Subcutaneous abdominal adipose tissue (tissue), 5 donors: ENCODE results near the gene CLEC20A.

ENCODE experiments used
- H3K27ac ChIP-seq: one replicate; pipeline ENCODE4 v1.7.0; 2013; ENCODE audit warnings: low read depth, mild to moderate bottlenecking, inconsistent platforms, low read length, moderate library complexity
- H3K27me3 ChIP-seq, 5 donors: one replicate each; pipeline ENCODE4 v1.7.0; 2013; ENCODE audit warnings: low read length in 5 of 5, inconsistent platforms in 1 of 5; ENCODE audit not compliant: control insufficient read depth in 5 of 5, insufficient read depth in 4 of 5
- H3K36me3 ChIP-seq, 5 donors: one replicate each; pipeline ENCODE4 v1.7.0; 2013; ENCODE audit warnings: low read length in 5 of 5; ENCODE audit not compliant: control insufficient read depth in 5 of 5, insufficient read depth in 5 of 5
- H3K4me1 ChIP-seq, 5 donors: one replicate each; pipeline ENCODE4 v1.7.0; 2013; ENCODE audit warnings: low read length in 5 of 5, mild to moderate bottlenecking in 3 of 5, moderate library complexity in 1 of 5; ENCODE audit not compliant: control insufficient read depth in 5 of 5, insufficient read depth in 5 of 5
- H3K4me3 ChIP-seq, 5 donors: one replicate each; pipeline ENCODE4 v1.7.0; 2013; ENCODE audit warnings: low read length in 5 of 5, low read depth in 1 of 5
- H3K9ac ChIP-seq, 5 donors: one replicate each; pipeline ENCODE4 v1.7.0; 2013; ENCODE audit warnings: low read length in 5 of 5, mild to moderate bottlenecking in 4 of 5, moderate library complexity in 3 of 5
- H3K9me3 ChIP-seq, 5 donors: one replicate each; pipeline ENCODE4 v1.7.0; 2013; ENCODE audit warnings: low read length in 5 of 5; ENCODE audit not compliant: control insufficient read depth in 5 of 5
- donor health status: healthy.
- donor health status: healthy.
- donor health status: healthy.
- donor health status: healthy.
- donor health status: healthy.

Gene CLEC20A

DNA sequence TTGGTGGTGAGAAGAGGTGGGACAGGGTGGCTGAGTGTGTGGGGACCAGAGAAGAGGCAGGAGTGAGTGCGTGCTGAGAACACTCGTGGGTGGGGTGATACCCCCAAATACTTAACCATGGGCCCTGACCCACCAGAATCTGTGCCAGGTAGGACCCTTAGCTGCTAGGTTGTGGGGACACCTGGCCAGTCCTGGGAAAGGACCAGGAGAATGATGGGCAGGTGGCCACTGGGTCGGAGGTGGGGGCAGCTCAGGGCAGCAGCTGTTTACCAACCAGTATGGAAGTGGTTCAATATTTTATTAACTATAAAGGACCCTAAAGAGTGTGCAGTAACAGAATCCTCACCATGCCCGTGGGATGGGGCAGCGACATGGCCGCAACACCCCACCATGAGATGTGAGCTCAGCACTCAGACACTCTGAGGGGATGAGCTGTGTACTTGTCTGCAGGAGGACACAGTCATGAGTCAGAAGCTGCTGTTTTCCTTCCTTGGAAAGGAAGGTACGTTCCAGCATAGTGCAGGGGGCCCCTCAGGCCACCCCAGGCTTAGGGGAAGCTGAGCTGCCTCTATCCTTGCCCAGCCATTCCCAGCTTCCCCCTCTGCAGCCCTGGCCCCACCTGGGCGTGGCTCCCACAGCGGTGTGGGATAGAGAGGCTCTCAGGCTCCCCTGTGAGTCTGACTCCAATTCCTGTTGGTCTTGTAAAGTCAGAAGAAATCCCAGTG is 41.6 kb upstream of the CLEC20A start:
- H3K4me3 ChIP-seq, result no peak overlapping the region
- H3K27ac ChIP-seq, result peak overlapping the region; percentile 23
- H3K27me3 ChIP-seq, result peaks cover 0 to 12% (median 0%) of the 10 kb centered on the region in 5 donors
- H3K9ac ChIP-seq, result no peak overlapping the region
- peaks cover 5 to 44% (median 36%) of the 10 kb centered on the region in 5 donors for H3K4me1 ChIP-seq
- no peaks in the 10 kb centered on the region for H3K9me3 ChIP-seq
- H3K36me3 ChIP-seq, result no peaks in the 10 kb centered on the region

DNA sequence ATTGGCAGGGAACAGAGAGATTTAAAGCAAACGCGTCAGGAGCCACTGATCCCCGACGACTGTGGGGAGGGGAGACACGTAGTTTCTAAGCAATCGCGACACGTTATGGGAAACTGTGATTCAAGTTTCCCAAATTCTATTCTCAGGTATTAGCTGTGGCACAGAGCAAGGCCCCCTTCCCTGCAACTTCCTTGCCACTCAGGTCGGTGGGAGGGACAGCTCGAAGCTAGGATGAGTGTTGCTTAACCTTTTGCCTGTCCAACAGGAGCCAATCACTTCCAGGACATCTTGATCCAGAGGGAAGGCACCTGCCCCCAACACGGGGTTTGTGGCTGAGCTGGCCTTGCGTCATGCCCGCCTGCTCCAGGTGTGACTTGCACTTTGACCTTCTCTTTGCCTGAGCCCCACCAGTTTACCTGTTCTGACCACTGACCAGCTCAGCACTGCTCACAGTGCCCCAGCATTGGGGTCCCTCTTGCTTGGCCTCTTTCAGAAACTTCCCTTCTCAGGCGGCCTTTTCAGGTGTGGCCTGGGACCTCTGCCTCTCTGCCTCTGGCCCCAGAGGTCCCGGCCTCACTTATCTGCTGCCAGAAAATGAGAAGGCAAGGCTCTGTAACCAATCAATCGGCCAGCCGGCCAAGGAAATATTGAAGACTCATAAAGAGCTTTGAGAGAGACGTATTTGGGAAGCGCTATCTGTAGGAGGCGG is 40.8 kb upstream of the CLEC20A start:
- H3K4me1 ChIP-seq, result peaks cover 5 to 36% (median 29%) of the 10 kb centered on the region in 5 donors
- peaks cover 0 to 12% (median 0%) of the 10 kb centered on the region in 5 donors for H3K27me3 ChIP-seq
- H3K36me3 ChIP-seq, result no peaks in the 10 kb centered on the region
- no peaks in the 10 kb centered on the region for H3K9me3 ChIP-seq
- H3K9ac ChIP-seq, result peak overlapping the region in 1 of 5 donors; percentile 4
- H3K27ac ChIP-seq, result peak overlapping the region; percentile 23
- H3K4me3 ChIP-seq, result no peak overlapping the region

- H3K27ac ChIP-seq, result peak overlapping the region; percentile 23
- peaks cover 2 to 33% (median 28%) of the 10 kb centered on the region in 5 donors for H3K4me1 ChIP-seq
- peak overlapping the region in 1 of 5 donors; percentile 4 for H3K9ac ChIP-seq
- peaks cover 0 to 12% (median 2%) of the 10 kb centered on the region in 5 donors for H3K27me3 ChIP-seq
- no peaks in the 10 kb centered on the region for H3K9me3 ChIP-seq
- no peaks in the 10 kb centered on the region for H3K36me3 ChIP-seq
- H3K4me3 ChIP-seq, result no peak overlapping the region
Observed at GRCh38 chr1:178536844-178537371, 40.1 kb upstream of the CLEC20A start.

DNA sequence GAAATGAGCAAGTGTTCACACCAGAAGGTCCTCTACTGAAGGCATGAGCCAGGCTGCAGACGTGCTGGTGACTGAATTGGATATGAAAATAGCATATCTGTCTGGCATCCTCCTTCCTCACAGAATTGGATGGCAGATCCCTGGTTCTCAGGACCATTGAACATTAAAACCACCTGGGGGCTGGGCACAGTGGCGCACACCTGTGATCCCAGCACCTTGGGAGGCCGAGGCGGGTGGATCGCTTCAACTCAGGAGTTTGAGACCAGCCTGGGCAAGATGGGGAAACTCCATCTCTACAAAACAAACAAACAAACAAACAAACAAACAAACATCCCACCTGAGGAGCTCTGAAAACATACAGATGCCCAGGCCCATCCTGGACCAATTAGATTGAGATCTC is 39.6 kb upstream of the CLEC20A start:
- Histone ChIP-seq H3K4me1 (peaks cover 2 to 30% (median 24%) of the 10 kb centered on the region in 5 donors), H3K27ac (no peak overlapping the region), H3K9ac (no peak overlapping the region), H3K27me3 (peaks cover 0 to 12% (median 3%) of the 10 kb centered on the region in 5 donors), H3K4me3 (no peak overlapping the region), H3K9me3 (no peaks in the 10 kb centered on the region), H3K36me3 (no peaks in the 10 kb centered on the region)

DNA sequence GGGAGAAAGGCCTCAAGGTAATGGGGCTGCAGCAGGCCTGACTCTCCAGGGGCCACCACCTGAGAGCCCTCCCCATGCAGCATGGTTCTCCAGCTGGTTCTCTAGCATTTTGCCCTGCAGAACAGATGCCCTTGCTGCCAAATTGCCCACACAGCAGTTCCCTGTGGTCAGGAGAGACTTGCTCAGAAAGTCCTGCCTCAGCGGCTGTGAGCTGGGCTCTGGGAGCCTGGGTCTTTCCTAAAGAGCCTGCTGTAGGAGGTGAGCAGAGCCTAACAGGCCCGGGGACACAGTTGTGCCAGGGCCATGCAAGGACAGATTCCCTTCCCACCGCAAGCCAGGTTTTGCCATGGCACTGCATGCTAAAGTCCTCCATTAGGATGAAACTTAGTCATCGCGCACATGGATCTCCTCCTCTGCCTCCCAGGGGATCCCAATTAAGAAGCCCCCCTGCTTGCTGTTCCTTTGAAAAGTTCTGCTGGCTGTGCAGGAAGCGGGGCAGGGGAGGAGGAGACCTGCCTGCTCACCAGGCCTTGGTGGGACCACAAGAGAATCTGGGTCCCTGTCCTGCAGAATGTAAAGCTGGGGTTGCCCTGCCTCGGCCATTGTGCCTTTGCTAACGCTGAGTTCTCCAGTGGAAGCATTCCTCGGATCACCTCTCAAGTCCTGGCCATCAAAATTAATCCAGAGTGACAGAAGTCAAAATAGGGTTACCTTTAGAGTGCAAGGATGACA is 37.5 kb upstream of the CLEC20A start:
- Histone ChIP-seq H3K9ac (no peak overlapping the region), H3K9me3 (no peaks in the 10 kb centered on the region), H3K4me1 (peaks cover 2 to 28% (median 24%) of the 10 kb centered on the region in 5 donors), H3K36me3 (no peaks in the 10 kb centered on the region), H3K27ac (no peak overlapping the region), H3K4me3 (no peak overlapping the region), H3K27me3 (peaks cover 0 to 8% (median 3%) of the 10 kb centered on the region in 5 donors)

GRCh38 chr1:178533121-178533946 is 36.6 kb upstream of the CLEC20A start:
- no peak overlapping the region for H3K4me3 ChIP-seq
- H3K9me3 ChIP-seq, result no peaks in the 10 kb centered on the region
- no peaks in the 10 kb centered on the region for H3K36me3 ChIP-seq
- H3K27me3 ChIP-seq, result peaks cover 0 to 5% (median 3%) of the 10 kb centered on the region in 5 donors
- no peak overlapping the region for H3K9ac ChIP-seq
- H3K27ac ChIP-seq, result no peak overlapping the region
- peaks cover 0 to 20% (median 17%) of the 10 kb centered on the region in 5 donors for H3K4me1 ChIP-seq

- Histone ChIP-seq H3K9ac (no peak overlapping the region), H3K27me3 (peaks cover 0 to 3% (median 0%) of the 10 kb centered on the region in 5 donors), H3K4me3 (no peak overlapping the region), H3K27ac (no peak overlapping the region), H3K36me3 (no peaks in the 10 kb centered on the region), H3K9me3 (no peaks in the 10 kb centered on the region), H3K4me1 (peaks cover 0 to 13% (median 8%) of the 10 kb centered on the region in 5 donors)
Observed at GRCh38 chr1:178532392-178532791, 35.6 kb upstream of the CLEC20A start.

- no peaks in the 10 kb centered on the region for H3K36me3 ChIP-seq
- no peak overlapping the region for H3K27ac ChIP-seq
- H3K9ac ChIP-seq, result no peak overlapping the region
- H3K9me3 ChIP-seq, result no peaks in the 10 kb centered on the region
- peaks cover 0 to 3% (median 0%) of the 10 kb centered on the region in 5 donors for H3K27me3 ChIP-seq
- H3K4me3 ChIP-seq, result no peak overlapping the region
- H3K4me1 ChIP-seq, result peaks cover 0 to 8% (median 4%) of the 10 kb centered on the region in 5 donors
Observed at GRCh38 chr1:178531887-178532286, 35.1 kb upstream of the CLEC20A start.

- H3K4me1 ChIP-seq, result peaks cover 0 to 4% (median 4%) of the 10 kb centered on the region in 5 donors
Observed at GRCh38 chr1:178530502-178530901, 33.7 kb upstream of the CLEC20A start.

More at GRCh38 chr1:178530502-178530901, 33.7 kb upstream of the CLEC20A start:
- Histone ChIP-seq H3K9me3 (no peaks in the 10 kb centered on the region), H3K36me3 (no peaks in the 10 kb centered on the region), H3K9ac (no peak overlapping the region), H3K27me3 (peaks cover 0 to 3% (median 0%) of the 10 kb centered on the region in 5 donors), H3K27ac (no peak overlapping the region), H3K4me3 (no peak overlapping the region)
